GM21447 (cell line): ENCODE data around the gene TGIF1.

ENCODE experiments used
- ATAC-seq: cut with Tn5 transposase; IDR thresholded peaks from one replicate; pipeline ENCODE4 v1.9.1; 2021; ENCODE audit not compliant: unreplicated experiment

The TGIF1 gene

GRCh38 chr18:3429121-3429520 is 20.9 kb upstream of the TGIF1 start:
- no peak for ATAC-seq

GRCh38 chr18:3434685-3435084 is 15.3 kb upstream of the TGIF1 start:
- ATAC-seq: no peak

- ATAC-seq: no peak
Measured at GRCh38 chr18:3440341-3440740, 9.6 kb upstream of the TGIF1 start.

- ATAC-seq: no peak
Measured at GRCh38 chr18:3441290-3441689, 8.7 kb upstream of the TGIF1 start.

GRCh38 chr18:3442919-3443318 is 7.1 kb upstream of the TGIF1 start:
- no peak for ATAC-seq

GRCh38 chr18:3444296-3444695 is 5.7 kb upstream of the TGIF1 start:
- no peak for ATAC-seq

GRCh38 chr18:3444954-3445353 is 5.0 kb upstream of the TGIF1 start:
- ATAC-seq: no peak

- no peak for ATAC-seq
Measured at GRCh38 chr18:3447068-3447894, 2.7 kb upstream of the TGIF1 start.

- peak; percentile 65 for ATAC-seq
Measured at GRCh38 chr18:3447895-3448837, 1.8 kb upstream of the TGIF1 start.

- ATAC-seq: peak; percentile 52
Measured at GRCh38 chr18:3448838-3449511, 997 bp upstream of the TGIF1 start.

GRCh38 chr18:3449512-3450011 is 410 bp upstream of the TGIF1 start:
- ATAC-seq: peak; percentile 3

GRCh38 chr18:3450799-3451182 is 819 bp downstream of the TGIF1 start:
- ATAC-seq: no peak

GRCh38 chr18:3451183-3451988 is 1.4 kb downstream of the TGIF1 start:
- no peak for ATAC-seq

GRCh38 chr18:3451989-3452749 is 2.2 kb downstream of the TGIF1 start:
- ATAC-seq: no peak

GRCh38 chr18:3452750-3453539 is 3.0 kb downstream of the TGIF1 start:
- no peak for ATAC-seq

GRCh38 chr18:3453540-3454364 is 3.8 kb downstream of the TGIF1 start:
- no peak for ATAC-seq

GRCh38 chr18:3454365-3455089 is 4.6 kb downstream of the TGIF1 start:
- ATAC-seq: no peak
